Muscle of arm (tissue), 12 donors: ENCODE results near the gene CDH1. TPM values are rescaled to one million over a fixed set of nuclear protein-coding genes. Genes with fewer than 3 reads are reported as not detected.

Experiments used
- DNase-seq: peaks from one replicate; pipeline ENCODE4 v3.0.0-alpha.2; 2013
- polyA plus RNA-seq, 12 donors: library from polyadenylated mRNA; unstranded; fragments of 120-200 nt; gene quantifications; one replicate each; pipeline ENCODE4 v1.2.1, GENCODE V29; 2013; ENCODE audit not compliant: insufficient read length in 12 of 12

CDH1 gene
- polyA plus RNA-seq, 12 donors = 1.4 to 69.6 (median 2.5) TPM; not detected in 1

DNA sequence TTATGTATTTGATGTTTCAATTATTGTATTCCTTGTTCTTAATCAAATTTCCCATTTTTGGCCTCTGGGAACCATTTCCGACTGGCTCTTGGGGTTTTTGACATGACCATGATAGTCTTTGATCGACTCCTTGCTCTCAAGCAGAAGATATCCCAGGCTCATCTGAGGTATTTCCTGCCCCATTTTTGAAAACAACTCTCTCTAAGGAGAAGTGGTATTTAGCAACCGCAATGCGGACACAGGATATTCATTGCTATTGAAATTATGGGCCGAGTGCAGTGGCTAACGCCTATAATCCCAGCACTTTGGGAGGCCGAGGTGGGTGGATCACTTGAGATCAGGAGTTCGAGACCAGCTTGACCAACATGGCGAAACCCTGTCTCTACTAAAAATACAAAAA, 111.7 kb downstream of the CDH1 start:
- DNase-seq = no peak

DNA sequence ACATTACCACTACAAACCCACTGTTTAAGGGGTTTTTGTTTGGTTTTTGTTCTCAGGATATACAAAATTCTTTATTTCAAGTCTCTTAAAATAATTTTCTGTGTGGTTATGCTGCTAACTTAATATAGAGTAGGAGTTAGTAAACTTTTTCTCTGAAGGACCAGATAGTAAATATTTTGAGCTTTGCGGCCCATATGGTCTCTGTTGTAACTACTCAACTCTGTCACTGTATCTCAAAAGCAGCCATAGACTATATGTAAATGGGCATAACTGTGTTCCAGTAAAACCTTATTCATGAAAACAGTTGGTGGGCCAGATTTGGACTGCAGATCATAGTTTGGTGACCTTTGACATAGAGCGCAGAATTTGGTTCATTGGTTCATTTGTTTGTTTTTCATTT, 113.4 kb downstream of the CDH1 start:
- no peak for DNase-seq

DNA sequence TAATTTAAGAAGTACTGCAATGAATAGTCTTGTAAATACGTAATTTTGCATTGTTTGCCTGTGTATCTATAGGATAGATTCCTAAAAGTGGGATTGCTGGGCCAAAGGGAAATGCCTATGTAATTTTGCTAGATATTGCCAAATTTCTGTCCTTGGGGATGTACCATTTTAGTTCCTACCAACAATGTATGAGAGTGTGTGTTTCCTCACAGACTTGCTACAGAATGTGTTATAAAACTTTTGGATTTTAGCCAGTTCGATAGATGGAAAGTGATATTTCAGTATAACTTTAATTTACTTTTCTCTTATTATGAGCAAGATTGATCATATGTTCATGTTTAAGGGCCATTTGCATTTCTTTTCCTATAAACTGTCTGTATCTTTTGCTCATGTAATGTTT, 114.5 kb downstream of the CDH1 start:
- no peak for DNase-seq

DNA sequence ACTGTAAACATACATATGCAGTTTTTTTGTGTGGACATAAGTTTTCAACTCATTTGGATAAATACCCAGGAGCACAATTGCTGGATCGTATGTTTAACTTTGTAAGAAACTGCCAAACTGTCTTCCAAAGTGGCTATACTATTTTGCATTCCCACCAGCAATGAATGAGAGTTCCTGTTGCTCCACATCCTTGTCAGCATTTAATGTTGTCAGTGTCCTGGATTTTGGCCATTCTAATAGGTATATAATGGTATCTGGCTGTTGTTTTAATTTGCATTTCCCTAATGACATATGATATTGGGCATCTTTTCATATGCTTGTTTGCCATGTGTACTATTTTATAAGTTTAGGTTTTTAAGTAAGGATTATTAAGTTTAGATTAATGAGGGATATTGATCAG, 120.4 kb downstream of the CDH1 start:
- DNase-seq = no peak

DNA sequence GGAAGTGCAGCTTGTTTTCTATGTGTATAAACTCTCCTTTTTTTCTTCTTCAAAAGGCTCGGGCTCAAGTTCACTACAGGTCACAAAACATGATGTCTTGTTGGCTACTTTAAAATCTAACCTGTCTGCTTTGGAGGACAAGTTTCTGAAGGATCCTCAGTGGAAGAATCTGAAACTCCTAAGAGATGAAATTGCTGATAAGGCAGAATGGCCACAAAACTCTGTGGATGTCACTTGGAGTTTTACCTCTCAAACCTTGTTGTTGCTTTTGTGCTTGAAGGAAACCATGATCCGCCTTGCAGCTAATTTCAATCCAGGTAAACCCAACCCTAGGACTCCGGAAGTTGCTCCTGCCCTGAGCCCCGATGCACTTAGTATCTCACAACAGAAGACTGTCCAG, 122.7 kb downstream of the CDH1 start:
- DNase-seq = no peak

DNA sequence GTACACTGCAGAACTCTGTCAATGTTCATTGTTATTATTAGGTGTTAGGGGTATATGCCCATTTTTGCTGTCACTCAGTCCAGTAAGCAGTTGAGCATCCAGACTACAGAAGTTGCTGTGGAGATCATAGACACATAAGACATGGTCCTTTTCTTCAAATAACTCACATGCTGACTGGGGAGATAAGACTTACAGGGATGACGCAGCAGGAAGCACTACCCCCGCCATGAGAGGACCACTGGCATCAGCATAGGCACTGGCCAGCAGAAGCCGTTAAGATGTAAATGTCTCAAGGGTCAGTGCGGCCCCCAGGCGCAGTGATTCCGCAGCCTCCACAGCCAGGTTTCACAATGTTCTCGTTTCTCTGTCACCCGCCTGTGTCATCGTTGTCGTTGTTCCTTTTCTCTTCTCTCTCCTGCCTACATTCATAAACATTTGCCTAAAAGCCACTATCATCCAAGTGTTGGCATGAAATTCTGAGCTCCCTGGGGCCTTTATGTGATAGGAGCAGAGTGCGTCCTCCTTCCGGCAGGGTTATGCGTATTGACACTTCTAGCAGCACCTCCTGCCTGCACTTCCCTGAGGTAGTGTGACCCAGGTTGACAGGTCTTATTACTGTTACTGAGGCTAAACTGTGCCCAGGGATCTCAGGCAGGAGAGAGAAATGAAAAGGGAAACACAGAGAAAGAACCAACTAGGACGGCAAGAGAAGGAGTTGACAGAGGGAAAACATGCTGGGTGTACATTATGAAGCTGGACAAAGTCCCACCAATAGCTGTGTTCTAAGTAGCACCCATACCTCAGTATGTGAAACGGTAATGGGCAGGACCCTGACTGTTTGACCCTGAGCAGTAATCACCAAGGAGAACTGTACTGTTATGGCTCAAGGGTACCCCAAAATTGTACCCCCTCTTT, 124.1 kb downstream of the CDH1 start:
- no peak for DNase-seq

DNA sequence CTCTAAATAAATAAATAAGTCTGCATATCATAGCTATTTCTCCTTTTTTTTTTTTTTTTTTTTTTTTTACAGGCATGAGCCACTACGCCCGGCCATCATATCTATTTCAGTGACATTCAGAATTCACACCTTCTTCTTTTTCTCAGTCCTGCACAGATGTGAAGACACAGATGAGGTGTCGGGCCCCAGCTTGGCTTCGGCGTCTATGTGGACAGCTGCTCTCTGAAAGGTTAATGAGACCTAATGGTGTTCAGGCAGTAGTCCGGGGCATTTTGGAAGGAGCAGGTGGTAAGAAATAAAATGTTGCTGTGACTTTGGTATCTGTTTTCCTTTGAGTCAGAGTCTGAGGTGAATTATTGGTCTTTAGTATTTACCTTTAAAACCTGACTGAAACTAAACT, 129.8 kb downstream of the CDH1 start:
- DNase-seq = no peak

DNA sequence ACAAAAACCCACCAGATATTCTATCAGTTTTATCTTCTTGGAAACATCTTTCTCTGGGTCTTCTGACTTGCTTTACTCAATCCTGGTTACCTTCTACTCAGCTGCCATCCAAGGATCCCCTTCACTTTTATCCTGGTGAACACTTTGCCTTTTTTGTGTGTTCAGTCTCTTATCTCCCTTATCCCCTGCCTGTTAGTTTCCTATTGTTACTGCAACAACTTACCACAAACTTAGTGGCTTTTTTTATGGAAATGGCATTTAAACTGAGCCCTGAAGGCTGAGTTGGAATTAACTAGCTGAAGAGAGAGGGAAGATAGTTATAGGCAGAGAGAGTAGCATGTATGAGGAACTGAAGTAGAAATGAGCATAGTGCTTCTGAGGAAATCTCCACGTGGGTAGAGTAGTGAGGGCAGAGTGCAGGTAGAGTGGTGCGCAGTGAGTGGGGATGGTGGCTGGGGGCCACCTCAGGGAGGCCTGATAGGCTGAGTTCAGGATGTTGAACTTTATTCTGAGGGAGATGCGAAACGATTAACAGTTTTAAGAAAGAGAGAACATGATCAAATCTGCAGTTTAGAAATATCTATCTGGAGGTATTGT, 132.5 kb downstream of the CDH1 start:
- DNase-seq = no peak

DNA sequence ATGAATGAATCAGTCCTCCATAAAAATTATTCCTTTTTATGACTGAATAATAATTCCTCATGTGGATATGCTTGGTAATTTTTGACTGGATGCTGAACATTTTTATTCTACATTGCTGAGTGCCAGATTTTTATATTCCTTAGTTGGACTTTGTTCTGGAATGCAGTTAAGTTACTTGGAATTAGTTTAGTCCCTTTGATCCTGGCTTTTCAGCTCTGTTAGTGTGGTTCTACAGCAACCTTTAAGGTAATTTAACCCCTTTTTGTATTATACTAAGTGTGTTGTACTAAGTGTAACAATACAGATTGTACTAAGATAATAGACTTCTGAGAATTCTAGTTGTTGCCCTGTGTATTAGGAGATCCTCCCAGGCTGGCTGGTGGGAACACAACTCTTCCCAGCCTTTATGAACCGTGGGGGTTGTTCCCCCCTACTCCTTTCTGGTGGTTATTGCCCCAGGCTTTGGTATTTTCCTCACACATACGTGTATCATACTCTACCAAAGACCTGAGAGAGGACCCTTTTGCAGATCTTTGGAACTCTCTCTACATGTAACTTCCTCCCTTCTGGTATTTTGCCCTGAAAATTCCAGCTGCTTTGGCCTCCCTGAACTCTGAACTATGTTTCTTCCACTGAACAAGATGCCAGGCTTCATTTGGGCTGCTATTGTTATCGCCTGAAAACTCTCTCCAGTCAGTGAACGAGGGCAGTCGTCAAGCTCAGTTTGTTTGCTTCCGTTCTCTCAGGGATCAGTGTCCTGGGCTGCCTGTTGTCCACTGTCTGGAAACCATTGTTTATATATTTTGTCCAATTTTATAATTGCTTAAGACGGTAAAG, 136.8 kb downstream of the CDH1 start:
- no peak for DNase-seq

DNA sequence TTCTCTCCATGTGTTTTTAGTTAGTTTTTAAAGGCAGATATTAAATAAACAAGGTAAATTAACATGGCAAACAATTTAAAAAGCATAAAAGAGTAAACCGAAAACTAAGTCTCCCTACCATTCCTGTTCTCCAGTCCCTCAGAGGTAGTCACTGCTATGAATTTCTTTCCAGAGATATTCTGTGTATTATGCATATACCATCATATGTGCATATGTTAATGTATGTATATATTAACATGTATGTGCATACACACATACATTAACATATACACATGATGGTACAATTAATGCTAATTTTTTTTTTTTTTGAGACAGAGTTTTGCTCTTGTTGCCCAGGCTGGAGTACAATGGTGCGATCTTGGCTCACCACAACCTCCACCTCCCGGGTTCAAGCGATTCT, 138.8 kb downstream of the CDH1 start:
- no peak for DNase-seq

DNA sequence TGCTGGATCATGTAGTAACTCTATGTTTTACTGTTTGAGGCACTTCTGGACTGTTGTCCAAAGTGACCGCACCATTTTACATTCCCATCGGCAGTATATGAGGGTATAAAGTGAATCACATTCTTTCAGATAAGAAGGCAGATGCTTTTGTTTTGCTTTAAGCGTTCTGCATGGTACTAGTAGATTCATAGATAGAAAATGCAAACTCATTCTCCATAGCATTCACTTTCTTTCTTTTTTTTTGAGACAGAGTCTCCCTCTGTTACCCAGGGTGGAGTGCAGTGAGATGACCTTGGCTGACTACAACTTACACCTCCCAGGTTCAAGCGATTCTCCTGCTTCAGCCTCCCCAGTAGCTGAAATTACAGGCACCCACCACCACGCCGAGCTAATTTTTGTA, 146.6 kb downstream of the CDH1 start:
- DNase-seq = no peak

DNA sequence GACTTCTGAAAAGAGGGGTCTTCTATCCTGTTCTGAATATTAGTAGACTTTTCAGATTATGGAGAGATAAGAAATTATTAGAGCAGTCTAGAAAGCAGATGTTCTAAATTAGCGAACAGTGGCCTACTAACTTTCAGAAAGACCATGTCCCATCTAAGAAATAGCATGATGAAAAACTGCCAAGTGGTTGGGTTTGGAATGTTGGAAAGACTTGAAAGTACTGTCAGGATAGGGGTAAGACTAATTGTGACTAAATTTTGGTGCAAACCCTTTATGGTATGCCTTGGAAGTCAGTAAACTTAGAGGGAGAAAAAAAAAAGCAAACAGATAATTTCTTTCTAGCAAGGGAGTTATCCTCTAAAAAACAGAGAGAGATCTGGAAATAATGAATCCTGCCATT, 147.3 kb downstream of the CDH1 start:
- DNase-seq = no peak

Other genes starting within 250 kb of the CDH1 start
- 10 to 100 TPM in 10 of 12 donors, 1 to 10 TPM in 1, not detected in 1; 9.5 to 29.1 (median 18.1) TPM for gene ZFP90, start 198.0 kb upstream of the CDH1 start, polyA plus RNA-seq
- gene CDH3, start 92.0 kb upstream of the CDH1 start, polyA plus RNA-seq = 10 to 100 TPM in 2 of 12 donors, 1 to 10 TPM in 4, under 1 TPM in 5, not detected in 1; 0.44 to 80.2 (median 1.1) TPM
- gene TANGO6, start 106.2 kb downstream of the CDH1 start, polyA plus RNA-seq = 10 to 100 TPM in 1 of 12 donors, 1 to 10 TPM in 10, not detected in 1; 4.6 to 23.6 (median 5.7) TPM